GM21447 (cell line): Measurements from ENCODE around the gene IFI16.
"Not testable (repeated sequence)": the region's sequence is repeated elsewhere in the genome, so short reads cannot be mapped to it uniquely, and the experiment has no call there.

Experiments used
- ATAC-seq: cut with Tn5 transposase; IDR thresholded peaks from one replicate; pipeline ENCODE4 v1.9.1; 2021; ENCODE audit not compliant: unreplicated experiment

IFI16 gene

DNA sequence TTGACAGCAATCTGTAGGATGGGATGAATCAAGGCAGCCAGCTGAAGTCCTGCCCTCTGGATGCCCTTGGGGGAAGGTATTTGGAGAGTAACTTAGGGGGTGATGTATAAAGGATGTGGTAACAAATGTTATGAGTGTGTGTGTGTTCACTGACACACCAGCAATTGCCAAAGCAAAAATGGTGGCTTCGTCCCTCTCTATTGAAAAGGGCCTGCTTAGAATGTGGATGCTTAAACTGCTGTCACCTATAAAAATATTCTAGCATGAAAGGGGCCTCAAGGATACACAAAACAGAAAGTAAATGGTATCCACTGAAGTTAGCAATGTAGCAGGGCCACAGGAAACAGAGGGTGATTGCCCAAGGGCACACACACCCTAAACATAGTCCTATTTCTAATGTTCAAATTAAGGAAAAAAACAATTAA is 81.9 kb downstream of the IFI16 start:
- no peak for ATAC-seq

DNA sequence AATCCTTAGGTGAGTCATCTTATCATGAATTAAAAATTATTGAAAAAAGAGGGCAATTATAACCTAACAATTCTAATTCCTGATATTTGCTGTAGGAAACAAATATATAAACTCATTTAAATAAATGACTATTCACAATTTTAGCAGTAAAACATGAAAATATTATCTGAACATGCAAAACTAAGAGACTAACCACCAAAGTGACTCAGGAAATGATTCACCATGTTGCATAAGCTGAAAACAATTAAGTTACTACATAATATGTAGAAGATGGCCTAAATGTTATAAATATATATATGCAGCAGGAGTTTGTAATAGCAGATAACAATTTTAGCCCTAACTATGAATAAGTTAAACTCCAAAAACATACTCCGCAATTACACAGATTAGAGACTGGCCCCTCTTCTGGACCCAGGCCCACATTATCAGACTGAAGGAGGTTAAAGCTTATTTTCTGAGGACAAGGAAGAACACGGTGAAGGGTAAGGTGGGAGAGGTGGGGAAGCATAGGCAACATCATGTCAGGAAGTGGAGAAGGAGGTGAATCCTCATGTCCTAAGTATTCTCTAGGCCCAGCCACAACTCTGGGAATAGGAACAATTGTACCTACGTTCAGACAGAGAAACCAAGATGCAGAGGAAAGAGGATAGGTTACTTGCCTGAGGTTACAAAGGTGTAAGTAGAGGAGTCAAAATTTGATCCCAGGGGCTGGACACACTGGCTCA is 82.5 kb downstream of the IFI16 start:
- ATAC-seq = no peak

DNA sequence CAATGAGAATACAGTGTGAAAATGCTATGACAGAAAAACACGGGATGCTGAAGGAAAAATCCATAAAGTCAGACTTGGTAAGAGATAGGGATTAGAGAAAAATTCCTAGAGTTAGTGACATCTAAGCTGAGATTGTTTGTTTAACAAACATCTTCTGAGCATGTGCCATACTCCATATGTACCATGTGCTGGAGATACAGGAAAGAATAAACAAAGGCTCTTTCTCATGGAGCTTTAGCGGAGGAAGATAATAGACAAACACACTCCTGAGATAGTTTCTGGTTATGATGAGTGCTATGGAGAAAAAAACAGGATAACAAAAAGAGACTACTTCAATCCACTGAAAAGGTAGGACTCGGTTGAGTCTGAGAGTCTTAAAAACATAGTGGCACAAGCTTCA is 88.9 kb downstream of the IFI16 start:
- ATAC-seq = no peak

- no peak for ATAC-seq
Observed at GRCh38 chr1:159100589-159100988, 90.9 kb downstream of the IFI16 start.

GRCh38 chr1:159103021-159103420 is 93.3 kb downstream of the IFI16 start:
- ATAC-seq = not testable (repeated sequence)
